NCI-H226 (cell line): ENCODE measurements around the gene ATXN1.

Experiments used
- DNase-seq: peaks from one replicate; pipeline ENCODE4 v3.0.0-alpha.2; 2015

The ATXN1 gene

DNA sequence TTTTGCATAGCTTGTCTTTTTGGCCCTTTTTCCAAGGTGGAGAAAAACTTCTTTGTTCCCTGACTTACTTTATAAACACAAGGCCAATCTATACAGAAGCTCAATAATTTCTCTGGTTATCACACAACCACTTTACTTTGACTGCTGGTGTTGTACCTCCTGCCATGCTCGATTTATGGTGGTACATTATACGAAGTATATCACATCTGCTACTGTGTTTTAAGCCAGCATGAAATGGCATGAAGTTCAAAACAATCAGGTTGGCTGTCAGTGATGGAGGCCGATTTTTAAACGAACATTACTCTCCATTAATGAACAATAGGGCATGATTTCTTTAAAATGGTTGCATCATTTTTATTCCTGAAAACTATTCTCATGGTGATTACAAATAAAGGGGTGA lies 21.0 kb upstream of the ATXN1 start:
- DNase-seq: no peak

- no peak for DNase-seq
These were observed 20.3 kb upstream of the ATXN1 start for GRCh38 chr6:16781348-16782169.

DNA sequence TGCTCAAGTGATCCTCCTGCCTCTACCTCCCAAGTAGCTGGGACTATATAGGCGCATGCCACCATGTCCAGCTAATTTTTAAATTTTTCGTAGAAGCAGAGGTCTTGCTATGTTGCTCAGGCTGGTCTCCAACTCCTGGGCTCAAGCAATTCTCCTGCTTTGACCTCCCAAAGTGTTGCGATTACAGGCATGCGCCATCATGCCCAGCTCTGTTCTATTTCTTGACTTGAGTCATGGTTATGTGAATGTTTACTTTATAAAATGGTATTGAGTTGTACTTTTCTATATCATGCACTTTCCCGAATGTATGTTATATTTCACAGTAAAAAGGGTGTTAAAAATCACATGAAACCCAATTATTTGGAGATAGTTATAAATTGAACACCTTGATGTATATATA lies 17.3 kb upstream of the ATXN1 start:
- DNase-seq: no peak

DNA sequence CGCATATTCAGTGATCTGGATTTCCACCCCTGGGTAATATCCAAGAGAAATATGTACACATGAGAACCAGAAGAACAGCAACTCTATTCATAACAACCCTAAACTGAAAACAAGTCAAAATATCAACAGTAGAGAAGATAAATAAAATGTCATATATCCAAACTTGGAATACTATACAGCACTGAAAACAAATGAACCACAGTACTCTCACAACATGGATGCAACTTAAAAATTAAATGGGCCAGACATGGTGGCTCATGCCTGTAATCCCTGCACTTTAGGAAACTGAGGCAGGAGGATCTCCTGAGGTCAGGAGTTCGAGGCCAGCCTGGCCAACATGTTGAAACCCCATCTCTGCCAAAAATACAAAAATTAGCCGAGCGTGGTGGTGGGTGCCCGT lies 16.5 kb upstream of the ATXN1 start:
- no peak for DNase-seq

GRCh38 chr6:16776394-16777017 lies 15.2 kb upstream of the ATXN1 start:
- DNase-seq: no peak

DNA sequence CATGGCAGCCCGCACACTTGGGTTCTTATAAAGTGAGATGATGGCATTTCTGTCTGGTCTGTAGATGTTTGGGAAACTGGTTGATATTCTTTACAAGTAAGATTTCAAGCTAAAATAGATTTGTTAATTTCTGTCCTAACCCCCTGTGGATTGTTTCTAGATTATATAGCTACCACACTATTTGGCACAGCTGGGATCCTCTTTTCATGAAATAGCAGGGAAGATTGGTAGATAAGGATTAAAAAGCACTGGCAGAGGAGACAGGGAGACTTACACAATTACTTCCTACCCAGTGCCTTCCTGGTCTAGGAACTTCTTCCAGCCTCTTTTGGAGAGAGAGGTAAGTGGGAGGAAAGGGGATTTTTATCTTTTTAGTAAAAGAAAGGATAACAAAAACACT lies 13.2 kb upstream of the ATXN1 start:
- no peak for DNase-seq

DNA sequence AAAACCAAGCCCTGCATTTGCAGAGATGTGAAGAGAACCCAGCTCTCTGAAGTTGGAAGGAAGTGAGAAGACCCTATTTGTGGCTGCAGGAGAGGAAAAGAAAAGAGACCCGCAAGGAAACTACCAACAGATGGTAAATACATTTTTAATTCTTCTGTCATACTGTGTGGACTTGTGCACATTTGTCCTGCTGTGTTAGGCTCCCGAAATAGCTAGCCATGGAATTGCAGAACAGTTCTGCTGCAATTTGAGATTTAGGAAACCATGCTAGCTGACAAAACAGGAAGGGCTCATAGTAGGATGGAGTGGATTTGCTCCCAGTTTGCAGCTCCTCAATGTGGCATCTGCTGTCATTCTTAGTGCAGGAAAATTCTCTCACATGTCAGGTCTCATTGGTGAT lies 12.1 kb upstream of the ATXN1 start:
- no peak for DNase-seq

- DNase-seq: peak; percentile 57
These were observed 9.7 kb upstream of the ATXN1 start for GRCh38 chr6:16770701-16771569.

- peak; percentile 84 for DNase-seq
These were observed 8.7 kb upstream of the ATXN1 start for GRCh38 chr6:16769986-16770376.

DNA sequence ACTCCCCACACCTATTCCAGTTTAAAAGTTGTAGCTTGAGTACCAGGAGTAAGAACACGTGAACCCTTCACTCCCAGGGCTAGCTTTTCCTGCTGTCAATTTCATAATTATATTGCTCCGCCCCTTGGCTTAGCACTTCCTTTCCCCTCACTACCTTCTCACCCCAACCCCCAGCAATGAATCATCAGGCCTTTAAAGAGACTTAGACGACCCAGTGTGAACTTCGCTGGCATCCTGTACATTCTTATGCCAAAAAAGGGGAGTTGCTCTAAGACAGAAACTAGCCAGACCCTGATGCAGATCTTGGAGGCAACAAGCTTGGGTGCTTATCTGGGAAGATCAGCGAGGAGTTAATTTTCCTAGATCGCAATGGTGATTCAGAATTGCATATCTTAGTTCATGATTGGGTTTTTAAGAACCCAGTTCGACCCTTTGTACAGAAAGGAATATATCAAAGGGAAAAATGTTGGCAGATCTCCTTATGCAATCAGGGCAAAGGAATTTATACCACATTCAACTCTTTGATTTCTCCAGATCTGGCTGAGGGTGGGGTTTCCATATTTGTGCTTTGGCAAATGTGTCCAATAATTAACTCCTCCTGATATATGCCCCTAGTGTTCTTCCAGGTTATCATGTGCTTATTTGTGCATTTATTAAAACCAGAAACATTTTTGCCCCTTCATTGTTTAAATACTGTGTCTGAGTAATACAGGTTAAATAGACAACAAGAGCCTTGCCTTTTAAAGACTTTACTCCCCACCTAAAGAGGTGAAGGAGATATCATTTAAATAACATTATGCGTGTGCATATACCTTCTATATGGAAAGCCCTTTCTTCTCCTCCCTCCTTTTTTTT lies 8.1 kb upstream of the ATXN1 start:
- peak; percentile 99 for DNase-seq

GRCh38 chr6:16768477-16768830 lies 7.2 kb upstream of the ATXN1 start:
- DNase-seq: no peak

GRCh38 chr6:16767765-16768476 lies 6.7 kb upstream of the ATXN1 start:
- DNase-seq: no peak

DNA sequence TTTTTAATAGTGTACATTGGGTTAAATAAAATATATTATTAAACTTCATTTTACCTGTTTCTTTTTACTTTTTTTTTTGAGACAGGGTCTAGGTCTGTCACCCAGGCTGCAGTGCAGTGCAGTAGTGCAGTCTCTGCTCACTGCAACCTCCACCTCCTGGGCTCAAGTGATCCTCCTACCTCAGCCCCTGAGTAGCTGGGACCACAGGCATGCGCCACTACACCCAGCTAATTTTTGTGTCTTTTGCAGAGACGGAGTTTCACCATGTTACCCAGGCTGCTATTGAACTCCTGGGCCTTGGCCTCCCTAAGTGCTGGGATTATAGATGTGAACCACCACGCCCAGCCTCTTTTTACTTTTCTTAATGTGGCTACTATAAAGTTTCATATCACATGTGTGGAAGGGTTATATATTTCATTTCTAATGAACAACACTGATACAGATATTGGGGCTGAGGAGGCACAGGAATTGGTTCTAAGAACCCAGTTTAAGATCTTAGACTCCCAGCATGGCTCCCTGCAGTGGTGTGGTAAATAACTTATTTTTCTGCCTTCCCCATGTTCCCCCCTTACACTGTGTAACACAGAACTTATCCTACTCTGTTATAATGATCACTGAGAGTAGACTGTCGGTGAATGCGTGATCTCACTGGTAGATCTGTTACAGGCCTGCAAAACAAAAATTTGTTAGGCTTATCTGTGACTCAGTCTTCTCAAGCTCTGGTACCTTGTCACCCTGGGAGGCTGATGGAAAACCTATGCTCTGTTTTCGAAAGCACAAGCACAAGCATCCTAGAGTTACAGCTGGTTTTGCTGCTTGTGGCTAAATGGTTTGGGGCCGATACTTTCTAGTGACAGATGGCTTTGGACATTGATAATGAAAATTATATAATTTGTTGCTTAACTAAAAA lies 5.8 kb upstream of the ATXN1 start:
- no peak for DNase-seq

DNA sequence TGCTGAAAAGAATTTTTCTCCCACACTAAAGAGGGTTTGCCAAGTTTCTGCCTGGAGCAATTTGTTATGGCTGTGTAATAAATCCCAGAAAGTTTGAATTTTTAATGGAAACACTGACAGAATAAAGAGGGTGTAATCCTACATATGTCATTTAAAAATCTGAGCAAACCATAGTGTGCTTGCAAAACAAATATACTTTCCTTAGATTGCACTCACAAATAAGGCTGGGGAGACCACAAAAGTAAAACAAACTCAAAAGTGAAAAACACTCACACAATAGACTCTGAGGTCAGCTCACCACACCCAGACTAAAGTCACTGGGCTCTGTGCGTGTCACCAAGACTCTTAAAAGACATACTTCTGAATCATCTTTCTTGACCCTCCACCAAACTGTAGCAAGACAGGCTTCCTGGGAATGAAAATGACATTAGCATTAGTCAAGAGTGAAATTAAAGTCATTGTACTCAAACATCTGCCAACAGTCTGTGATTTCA lies 4.8 kb upstream of the ATXN1 start:
- peak; percentile 34 for DNase-seq

GRCh38 chr6:16765235-16765634 lies 4.0 kb upstream of the ATXN1 start:
- no peak for DNase-seq

DNA sequence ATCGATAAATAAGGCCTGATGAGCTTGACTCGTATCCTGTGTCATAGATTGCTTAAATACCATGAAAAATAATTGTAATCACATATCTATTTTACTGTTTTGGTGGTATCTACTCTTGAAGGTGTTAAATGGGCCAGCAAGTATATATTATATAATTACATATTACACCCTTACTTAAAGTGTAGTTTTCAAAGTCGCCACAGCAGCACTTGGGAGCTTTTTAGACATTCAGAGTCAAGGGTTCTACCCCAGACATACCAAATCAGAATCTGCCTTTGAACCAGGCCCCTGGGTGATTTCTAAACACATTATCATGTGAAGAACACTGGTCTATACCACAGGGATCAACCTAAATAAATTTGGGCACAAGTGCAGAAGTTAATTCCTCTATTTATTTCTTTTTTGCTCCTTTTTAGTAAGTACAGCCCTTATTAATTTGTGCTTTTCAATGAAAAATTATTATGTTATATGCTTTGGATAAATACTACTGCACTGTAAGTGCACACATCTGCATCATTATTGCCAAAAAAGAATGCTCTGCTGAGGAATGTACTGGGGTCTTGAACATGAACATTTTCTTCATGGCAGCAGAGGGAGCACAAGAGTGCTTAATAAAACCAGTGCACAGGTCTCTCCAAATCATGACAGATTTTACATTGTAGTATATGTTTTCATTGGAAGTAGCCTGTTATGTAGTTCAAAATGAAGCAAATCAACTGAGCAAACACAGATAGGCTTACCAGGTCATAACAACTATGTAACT lies 3.1 kb upstream of the ATXN1 start:
- no peak for DNase-seq

DNA sequence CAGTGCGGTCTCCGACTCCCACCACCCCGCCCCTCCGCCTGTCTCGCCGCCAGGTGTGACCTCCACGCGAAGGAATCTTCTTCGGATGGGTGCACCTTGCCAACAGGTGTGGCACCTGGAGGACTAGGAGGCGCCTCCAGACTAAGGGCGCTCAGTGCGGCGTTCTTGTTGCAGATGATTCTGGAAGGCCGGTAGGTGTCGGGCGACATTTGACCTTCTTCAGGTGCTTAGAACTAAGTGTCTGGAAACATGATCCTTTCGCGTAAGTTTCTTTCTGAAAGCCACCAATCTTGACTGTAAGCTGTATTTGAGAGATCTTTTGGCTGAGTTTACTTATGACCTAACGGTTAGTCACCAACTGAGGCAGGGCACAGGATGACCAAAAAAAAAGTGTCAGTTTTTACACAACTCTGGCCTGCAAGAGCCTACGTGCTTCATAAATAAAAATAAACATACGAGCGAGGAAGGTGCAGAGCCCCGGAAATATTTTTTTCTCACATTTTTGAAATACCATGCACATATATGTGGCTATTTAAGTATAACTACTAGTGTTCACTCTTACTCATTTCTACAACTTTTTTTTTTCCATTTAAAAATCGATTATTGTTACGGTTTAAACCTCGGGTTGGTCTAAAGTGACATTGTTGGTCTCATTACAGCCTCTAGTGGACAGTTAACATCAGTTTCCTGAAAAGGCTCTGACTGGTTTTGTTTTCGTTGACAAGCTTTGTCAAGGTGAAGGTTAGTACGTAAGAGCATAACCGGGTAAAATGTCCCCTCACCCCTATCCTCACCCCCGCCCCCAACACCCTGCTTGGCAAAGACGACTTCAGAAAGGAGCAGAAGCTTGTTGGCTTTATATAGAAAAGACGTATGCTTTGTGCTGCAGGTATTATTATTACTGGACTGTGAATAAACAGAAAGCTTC lies 1.6 kb upstream of the ATXN1 start:
- DNase-seq: peak; percentile 51

DNA sequence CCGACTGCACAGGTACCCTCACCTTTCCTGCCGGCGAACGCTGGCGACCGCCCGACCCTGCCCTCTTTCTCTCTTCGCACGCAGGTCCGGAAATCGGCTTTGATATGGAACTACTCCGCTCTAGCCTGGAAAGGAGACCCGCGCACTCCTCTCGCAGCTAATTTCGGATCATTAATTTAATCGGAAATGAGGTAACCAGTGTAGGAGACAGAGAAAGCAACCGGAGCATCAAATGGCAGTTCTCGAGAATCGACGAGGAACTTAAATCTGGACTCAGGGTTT lies 949 bp upstream of the ATXN1 start:
- DNase-seq: no peak
